Activated CD8-positive, alpha-beta T cell treated with anti-CD3 and anti-CD28 coated beads for 36 hours (primary cell): ENCODE results near the gene GPRIN1. TPM values are rescaled to one million over a fixed set of nuclear protein-coding genes. Genes with fewer than 3 reads are reported as not detected.

ENCODE experiments used
- ATAC-seq: fragments of 200-7000 bp; cut with Tn5 transposase; one replicate; pipeline ENCODE4 v1.10.0; 2021; ENCODE audit warnings: mild to moderate bottlenecking, moderate library complexity
- CTCF ChIA-PET: fragments of 350-600 bp; sonication (Branson Sonifier 250); formaldehyde crosslinking; loops from one replicate; lab custom pipeline; 2021; ENCODE audit warnings: antibody characterized with exemption; lab: Charles Lee
- POLR2A ChIA-PET: fragments of 350-600 bp; sonication (Branson Sonifier 250); formaldehyde crosslinking; loops from one replicate; lab custom pipeline; 2021; ENCODE audit warnings: antibody characterized with exemption; lab: Charles Lee
- DNase-seq: peaks from one replicate; pipeline ENCODE4 v3.0.0-alpha.2; 2020
- H3K27ac Mint-ChIP-seq: one replicate; pipeline ENCODE4 v1.8.0; 2021; ENCODE audit warnings: mild to moderate bottlenecking, mixed read lengths
- H3K27me3 Mint-ChIP-seq: one replicate; pipeline ENCODE4 v1.8.0; 2021; ENCODE audit warnings: mixed read lengths
- H3K36me3 Mint-ChIP-seq: one replicate; pipeline ENCODE4 v1.8.0; 2021; ENCODE audit warnings: low read depth, mixed read lengths
- H3K4me1 Mint-ChIP-seq: one replicate; pipeline ENCODE4 v1.8.0; 2021; ENCODE audit warnings: low read depth, mixed read lengths
- H3K4me3 Mint-ChIP-seq: one replicate; pipeline ENCODE4 v1.8.0; 2021; ENCODE audit warnings: mild to moderate bottlenecking, moderate library complexity, mixed read lengths
- H3K9me3 Mint-ChIP-seq: one replicate; pipeline ENCODE4 v1.8.0; 2021; ENCODE audit warnings: mixed read lengths
- CTCF ChIP-seq: fragments of 200-600 bp; IDR thresholded peaks from one replicate; pipeline ENCODE4 v1.8.0; 2022; ENCODE audit warnings: antibody characterized with exemption, mild to moderate bottlenecking
- intact Hi-C: fragments of 100-400 bp; cut with micrococcal nuclease; formaldehyde crosslinking; loops from one replicate; pipeline ENCODE4 v1.10.0; 2022
- total RNA-seq, 2 experiments: library from RNA; stranded (reverse); gene quantifications; one replicate each; pipeline ENCODE4 v1.2.3, GENCODE V29; 2021

The GPRIN1 gene
- total RNA-seq, 2 experiments from 2014 or later = 1.6 to 2.0 TPM

- H3K4me3 Mint-ChIP-seq = no peak overlapping the region
- POLR2A ChIA-PET = no interaction called here
- DNase-seq = no peak
- H3K27me3 Mint-ChIP-seq = peaks cover 3% of the 10 kb centered on the region
- H3K9me3 Mint-ChIP-seq = peaks cover 8% of the 10 kb centered on the region
- intact Hi-C loops = no loop called here
- TF ChIP-seq CTCF = no peak
- H3K27ac Mint-ChIP-seq = no peak overlapping the region
- CTCF ChIA-PET = no interaction called here
- no peaks in the 10 kb centered on the region for H3K36me3 Mint-ChIP-seq
- ATAC-seq = no peak
- H3K4me1 Mint-ChIP-seq = no peaks in the 10 kb centered on the region
Measured at GRCh38 chr5:176589039-176589769, 20.8 kb downstream of the GPRIN1 start.

- Mint-ChIP-seq H3K27ac (no peak overlapping the region), H3K36me3 (no peaks in the 10 kb centered on the region), H3K4me1 (no peaks in the 10 kb centered on the region), H3K27me3 (no peaks in the 10 kb centered on the region), H3K9me3 (peaks cover 8% of the 10 kb centered on the region), H3K4me3 (no peak overlapping the region)
- no peak for TF ChIP-seq CTCF
- ATAC-seq (no peak), DNase-seq (no peak)
- intact Hi-C loops = no loop called here
- ChIA-PET CTCF (interaction anchor here (1.2 to 1.7 kb wide), 2 partner anchors 14 to 72 kb away, joined by 4 read pairs; no protein-coding TSS in a partner anchor), POLR2A (no interaction called here)
Measured at GRCh38 chr5:176588297-176588696, 21.7 kb downstream of the GPRIN1 start.

GRCh38 chr5:176587398-176587797 is 22.6 kb downstream of the GPRIN1 start:
- Mint-ChIP-seq H3K9me3 (peaks cover 8% of the 10 kb centered on the region), H3K27ac (no peak overlapping the region), H3K4me1 (no peaks in the 10 kb centered on the region), H3K4me3 (no peak overlapping the region), H3K36me3 (no peaks in the 10 kb centered on the region), H3K27me3 (no peaks in the 10 kb centered on the region)
- POLR2A ChIA-PET = no interaction called here
- DNase-seq = no peak
- ATAC-seq = no peak
- CTCF ChIA-PET = interaction anchor here (1.2 to 1.7 kb wide), 2 partner anchors 14 to 73 kb away, joined by 4 read pairs; no protein-coding TSS in a partner anchor
- TF ChIP-seq CTCF = no peak
- intact Hi-C loops = no loop called here

- TF ChIP-seq CTCF = no peak
- Mint-ChIP-seq H3K36me3 (no peaks in the 10 kb centered on the region), H3K27me3 (no peaks in the 10 kb centered on the region), H3K27ac (no peak overlapping the region), H3K4me3 (no peak overlapping the region), H3K4me1 (no peaks in the 10 kb centered on the region), H3K9me3 (peaks cover 8% of the 10 kb centered on the region)
- ChIA-PET POLR2A (interaction anchor here (0.8 kb wide), 1 partner anchor 10 kb away, joined by 3 read pairs; no protein-coding TSS in a partner anchor), CTCF (interaction anchor here (1.7 kb wide), 1 partner anchor 9 kb away, joined by 6 read pairs; no protein-coding TSS in a partner anchor)
- ATAC-seq = no peak
- no peak for DNase-seq
- intact Hi-C loops = no loop called here
Measured at GRCh38 chr5:176583076-176583475, 26.9 kb downstream of the GPRIN1 start.

GRCh38 chr5:176581361-176581760 is 28.6 kb downstream of the GPRIN1 start:
- no peaks in the 10 kb centered on the region for H3K36me3 Mint-ChIP-seq
- no peak overlapping the region for H3K4me3 Mint-ChIP-seq
- intact Hi-C loops = no loop called here
- ChIA-PET CTCF (no interaction called here), POLR2A (interaction anchor here (0.6 kb wide), 1 partner anchor 1028 kb away, joined by 3 read pairs; no protein-coding TSS in a partner anchor)
- peaks cover 8% of the 10 kb centered on the region for H3K9me3 Mint-ChIP-seq
- no peaks in the 10 kb centered on the region for H3K4me1 Mint-ChIP-seq
- H3K27me3 Mint-ChIP-seq = no peaks in the 10 kb centered on the region
- ATAC-seq = no peak
- no peak overlapping the region for H3K27ac Mint-ChIP-seq
- DNase-seq = no peak
- TF ChIP-seq CTCF = no peak
